Measurements from ENCODE around the gene GJA9.
A peak's percentile ranks its signal among the peaks of the same experiment; 100 is the strongest.
"Not testable (repeated sequence)": the region's sequence is repeated elsewhere in the genome, so short reads cannot be mapped to it uniquely, and the experiment has no call there.

The GJA9 gene

DNA sequence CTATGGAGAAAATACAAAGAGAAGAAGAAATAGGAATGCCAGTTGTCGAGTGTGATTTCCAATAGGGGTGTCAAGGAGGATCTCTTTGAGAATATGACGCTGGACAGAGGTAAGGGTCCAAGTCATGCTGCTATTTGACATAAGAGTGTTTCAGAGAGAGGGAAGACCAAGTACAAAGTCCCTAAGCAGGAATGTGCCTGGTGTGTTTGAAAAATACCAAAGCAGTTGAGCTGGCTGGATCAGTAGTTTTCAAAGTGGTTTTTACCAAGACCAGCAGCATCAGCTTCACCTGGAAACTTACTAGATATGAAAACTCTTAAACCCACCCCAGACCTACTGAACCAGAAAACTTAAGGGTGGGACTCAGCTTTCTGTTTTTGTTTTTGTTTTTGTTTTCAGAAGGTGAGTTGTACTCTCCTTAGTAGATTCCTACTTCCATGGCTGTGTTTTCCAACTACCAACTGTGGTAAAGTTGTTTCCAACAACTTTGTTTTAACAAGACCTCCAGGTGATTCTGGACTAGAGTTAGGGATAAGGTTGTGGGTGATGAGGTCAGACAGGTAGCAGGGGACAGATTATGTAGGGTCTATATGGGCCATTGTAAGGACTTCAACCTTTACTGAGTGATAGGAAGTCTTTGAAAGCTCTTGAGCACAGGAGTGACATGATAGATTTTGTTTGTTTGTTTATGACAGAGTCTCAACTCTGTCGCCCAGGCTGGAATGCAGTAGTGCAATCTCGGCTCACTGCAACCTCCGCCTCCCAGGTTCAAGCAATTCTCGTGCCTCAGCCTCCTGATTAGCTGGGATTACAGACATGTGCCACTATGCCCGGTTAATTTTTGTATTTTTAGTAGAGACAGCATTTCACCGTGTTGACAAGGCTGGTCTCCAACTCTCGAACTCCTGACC is 7.3 kb upstream of the GJA9 start:
- no peak for DNase-seq (ENCODE audit: low read depth, low spot score)
- H3K4me3 ChIP-seq (ENCODE audit: low read length), result no peak overlapping the region

DNA sequence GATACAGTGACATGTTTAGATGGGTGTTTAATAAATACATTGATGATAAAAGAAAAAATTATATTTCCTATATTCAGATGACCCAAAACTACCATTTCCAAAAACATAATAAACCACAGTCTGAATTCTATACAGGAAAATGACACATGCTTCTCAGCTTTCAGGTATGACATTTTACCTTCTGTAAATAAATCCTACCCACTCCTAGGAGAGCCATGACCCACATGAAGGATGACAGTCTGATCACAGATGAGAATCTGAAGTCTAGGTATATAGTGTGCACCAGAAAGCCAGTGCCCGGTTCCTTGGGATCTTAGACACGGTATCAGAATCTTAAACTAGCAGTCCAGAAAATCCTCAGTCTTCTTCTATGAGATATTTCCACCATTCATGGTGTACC is 3.7 kb upstream of the GJA9 start:
- H3K4me3 ChIP-seq (ENCODE audit: low read length), result no peak overlapping the region

DNA sequence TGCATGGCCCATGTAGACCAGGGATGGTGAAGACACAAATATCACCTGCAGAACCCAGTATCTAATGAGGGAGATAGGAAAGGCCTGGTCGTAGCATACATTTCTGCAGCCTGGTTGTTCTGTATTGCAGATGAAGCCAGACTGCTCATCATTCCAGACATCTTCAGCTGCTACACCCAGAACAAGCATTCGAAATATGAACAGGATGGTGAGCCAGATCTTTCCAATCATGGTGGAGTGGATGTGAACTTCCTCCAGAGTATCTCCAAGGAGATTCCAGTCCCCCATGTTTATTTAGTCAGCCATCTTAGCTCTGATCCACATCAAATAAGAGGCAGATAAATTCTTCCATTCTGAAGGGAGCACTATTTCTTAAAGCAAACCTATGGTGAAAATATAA is 5.6 kb downstream of the GJA9 start:
- no peak for DNase-seq (ENCODE audit: low read depth, low spot score)
- H3K4me3 ChIP-seq (ENCODE audit: low read length), result no peak overlapping the region

More for the DNA sequence above, 3.7 kb upstream of the GJA9 start:
- no peak for DNase-seq (ENCODE audit: low read depth, low spot score)

DNA sequence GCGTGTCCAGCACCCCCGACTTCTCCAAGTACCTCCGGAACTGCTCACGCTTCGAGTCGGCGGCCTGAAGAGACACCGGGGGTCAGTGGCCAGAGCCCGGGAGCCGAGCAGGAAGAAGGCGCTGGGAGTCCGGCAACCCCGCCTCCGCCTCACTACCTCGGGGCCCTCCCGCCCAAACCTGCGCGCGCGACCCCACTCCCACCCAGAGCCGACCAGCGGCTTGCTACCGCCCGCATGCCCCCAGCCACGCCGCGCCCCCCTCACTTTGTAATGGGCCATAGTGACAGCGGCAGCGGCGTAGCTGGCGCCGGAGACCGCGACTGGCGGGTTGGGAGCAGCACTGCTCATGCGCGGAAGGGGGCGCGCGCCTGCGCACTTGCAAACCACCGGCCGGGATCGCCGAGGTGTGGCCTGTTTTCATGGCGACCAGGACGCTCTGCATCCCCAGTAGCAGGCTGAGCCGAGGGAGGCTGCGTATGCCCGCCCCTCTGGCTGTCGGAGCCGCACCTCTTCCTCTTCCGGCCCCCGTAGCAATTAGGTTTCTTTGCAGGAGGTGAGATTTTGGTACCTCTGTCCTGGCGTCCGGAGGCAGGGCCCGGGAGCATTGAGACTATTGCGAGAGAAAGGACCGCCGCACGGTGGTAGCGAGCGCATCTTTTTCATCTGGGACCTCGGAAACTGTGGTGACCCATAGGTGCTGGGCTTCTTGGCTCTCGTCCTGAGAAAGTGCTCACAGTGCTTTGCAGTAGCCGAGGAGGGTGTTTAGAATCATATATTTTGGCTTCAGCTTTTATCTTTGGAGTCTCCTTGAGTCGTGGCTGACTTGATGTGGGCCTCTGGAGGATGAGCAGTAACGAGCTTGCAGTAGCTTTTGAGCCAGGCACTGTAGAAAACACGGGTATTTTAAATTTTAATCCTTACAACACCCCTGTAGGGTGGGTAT is 8.1 kb downstream of the GJA9 start, which contains the start of gene MYCBP:
Gene MYCBP, minus strand, starts transcription at position 322 of the 943 bp plus-strand sequence. Its CDS starts 43 bp downstream, at position 279.
- H3K4me3 ChIP-seq (ENCODE audit: low read length), result peak within 1 kb of the TSS; percentile 89
- peak; percentile 95 for DNase-seq (ENCODE audit: low read depth, low spot score)

DNA sequence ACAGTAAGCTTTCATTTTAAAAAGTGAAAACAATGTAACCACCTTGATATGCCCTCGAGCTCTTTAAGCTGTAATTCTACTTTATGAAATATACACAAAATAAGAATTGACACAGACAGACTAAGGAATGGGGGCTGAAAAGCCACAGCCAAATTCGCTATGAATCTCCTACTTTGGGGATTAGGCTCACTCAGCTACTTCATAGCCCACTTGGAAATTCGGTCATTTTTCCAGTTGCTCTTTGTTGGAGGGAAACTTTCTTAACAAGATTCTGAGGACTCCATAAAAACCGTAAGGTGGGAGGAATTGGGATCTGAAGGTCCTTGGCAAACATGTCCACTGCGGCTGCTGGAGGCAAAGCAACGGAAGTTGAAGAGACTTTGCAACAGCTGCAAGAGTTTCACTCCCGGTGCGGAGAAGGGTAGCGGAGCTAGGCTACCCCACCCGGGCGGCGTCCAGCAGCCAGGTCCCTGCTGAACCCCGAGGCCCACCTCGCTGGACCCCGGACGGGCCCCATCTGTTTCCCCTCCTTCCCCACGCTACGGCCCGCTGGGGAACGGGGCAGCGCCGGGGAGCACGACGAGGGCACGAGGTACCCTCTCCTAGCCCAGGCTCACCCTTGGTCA is 8.9 kb downstream of the GJA9 start:
- no peak for DNase-seq (ENCODE audit: low read depth, low spot score)
- H3K4me3 ChIP-seq (ENCODE audit: low read length), result peak overlapping the region; percentile 89

DNA sequence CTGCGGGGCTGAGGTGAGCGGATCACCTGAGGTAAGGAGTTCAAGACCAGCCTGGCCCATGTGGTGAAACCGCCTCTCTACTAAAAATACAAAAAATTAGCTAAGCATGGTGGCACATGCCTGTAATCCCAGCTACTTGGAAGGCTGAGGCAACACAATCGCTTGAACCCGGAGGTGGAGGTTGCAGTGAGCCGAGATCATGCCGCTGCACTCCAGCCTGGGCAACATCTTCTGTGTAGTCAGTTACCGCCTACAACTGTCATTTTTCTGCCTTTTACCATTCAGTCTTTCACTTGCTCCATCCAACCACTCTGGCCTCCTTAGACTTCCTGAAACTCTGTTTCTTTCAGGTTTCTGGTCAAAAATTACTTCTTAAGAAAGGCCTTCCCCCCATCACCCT is 10.4 kb downstream of the GJA9 start:
- DNase-seq (ENCODE audit: low read depth, low spot score), result no peak

DNA sequence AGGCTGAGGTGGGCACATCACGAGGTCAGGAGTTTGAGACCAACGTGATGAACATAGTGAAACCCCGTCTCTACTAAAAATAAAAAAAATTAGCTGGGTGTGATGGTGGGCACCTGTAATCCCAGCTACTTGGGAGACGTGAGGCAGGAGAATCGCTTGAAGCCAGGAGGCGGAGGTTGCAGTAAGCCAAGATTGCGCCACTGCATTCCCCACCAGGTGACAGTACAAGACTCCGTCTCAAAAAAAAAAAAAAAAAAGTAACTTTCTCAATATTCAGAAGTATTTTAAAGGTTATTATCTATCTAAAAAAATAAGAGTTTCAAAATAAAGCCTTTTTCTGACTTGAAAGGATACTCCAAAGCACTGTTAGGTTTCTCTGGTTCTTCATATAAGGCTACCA is 14.2 kb downstream of the GJA9 start:
- H3K4me3 ChIP-seq (ENCODE audit: low read length), result no peak overlapping the region
- no peak for DNase-seq (ENCODE audit: low read depth, low spot score)

More for the DNA sequence above, 10.4 kb downstream of the GJA9 start:
- no peak overlapping the region for H3K4me3 ChIP-seq (ENCODE audit: low read length)

DNA sequence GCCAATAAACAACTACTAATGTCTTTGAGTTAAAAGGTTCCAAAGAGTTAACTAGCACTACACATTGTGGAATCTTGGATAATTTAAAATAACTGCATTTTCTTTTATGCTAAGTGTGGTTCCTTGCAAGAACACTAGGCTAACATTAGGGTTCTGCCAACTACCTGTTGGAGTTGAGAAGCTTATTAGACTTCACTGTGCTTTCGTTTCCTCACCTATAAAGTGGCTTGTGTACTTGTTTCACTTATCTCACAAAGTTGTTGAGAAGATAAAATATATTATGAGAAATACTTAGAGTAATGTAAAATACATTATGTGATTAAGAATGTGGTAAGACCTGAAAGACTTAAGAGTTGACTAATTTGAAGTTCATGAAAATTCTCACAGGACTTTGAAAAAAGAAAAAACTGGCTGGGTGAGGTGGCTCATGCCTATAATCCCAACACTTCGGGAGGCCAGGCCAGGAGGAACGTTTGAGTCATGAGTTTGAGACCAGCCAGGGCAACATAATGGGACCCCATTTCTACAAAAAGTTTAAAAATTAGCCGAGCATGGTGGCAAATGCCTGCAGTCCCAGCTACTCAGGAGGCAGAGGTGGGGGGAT is 16.2 kb downstream of the GJA9 start:
- no peak overlapping the region for H3K4me3 ChIP-seq (ENCODE audit: low read length)
- DNase-seq (ENCODE audit: low read depth, low spot score), result no peak

DNA sequence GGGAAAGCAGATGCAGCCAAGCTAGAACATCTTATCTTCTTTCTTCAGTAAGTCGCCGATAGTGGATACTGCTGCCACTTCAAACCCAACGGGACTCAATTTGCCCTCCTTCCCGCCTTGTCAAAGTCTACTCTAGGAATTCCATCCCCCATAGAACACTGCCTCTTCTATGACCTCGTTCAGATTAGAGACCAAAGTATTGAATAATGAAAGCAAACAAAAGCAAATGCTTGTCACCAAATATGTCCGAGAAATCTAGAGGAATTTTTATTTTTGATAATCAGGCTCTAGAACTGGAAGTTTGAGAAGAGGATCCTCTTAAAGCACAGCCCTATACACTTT is 21.0 kb downstream of the GJA9 start:
- H3K4me3 ChIP-seq (ENCODE audit: low read length), result peak overlapping the region; percentile 90
- DNase-seq (ENCODE audit: low read depth, low spot score), result no peak

DNA sequence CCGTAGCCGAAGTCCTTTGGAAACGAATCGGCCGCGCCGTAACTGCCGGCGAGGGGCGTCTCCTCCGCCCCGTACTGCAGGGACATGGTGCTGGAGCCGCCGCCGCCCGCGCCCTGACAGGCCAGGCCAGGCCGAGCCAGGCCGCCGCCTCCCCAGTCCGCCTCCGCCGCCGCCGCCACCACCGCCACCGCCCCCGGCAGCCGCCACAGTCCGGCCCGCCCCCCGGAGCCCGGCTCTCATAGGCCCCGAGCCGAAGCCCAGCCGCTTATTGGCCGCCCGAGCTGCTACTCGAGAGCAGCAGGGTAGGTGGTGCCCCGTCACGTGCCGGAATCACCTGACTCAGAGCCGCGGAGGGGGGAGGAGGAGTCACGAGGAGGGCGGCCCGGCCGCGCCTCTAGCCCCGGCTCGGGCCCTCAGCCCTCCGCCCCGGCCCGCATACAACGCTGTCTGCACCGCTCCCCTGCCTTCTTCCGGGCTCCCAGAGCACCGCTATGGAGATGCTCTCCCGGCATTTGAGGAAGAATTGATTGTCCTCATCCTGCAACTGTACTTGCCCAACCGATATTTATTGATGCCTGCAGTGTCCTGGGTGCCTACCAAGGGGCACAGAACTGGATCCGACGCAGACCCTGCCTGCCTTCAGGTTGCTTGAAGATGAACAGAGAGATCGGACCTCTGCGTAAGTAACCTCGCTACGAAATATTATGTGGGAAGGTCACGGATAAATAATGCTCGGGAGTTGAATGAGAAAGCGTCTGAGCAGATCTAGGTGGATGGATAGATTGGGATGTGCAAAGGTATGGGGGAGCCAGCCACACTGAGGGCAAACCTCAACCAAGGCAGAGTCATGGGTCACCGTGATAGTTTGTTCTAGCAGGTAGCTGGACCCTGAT is 21.6 kb downstream of the GJA9 start, which contains the start of gene RRAGC:
Gene RRAGC, minus strand, starts transcription at position 212 of the 893 bp plus-strand sequence. Its CDS starts 126 bp downstream, at position 86.
- DNase-seq (ENCODE audit: low read depth, low spot score), result peak; percentile 91
- peak within 1 kb of the TSS; percentile 90 for H3K4me3 ChIP-seq (ENCODE audit: low read length)

DNA sequence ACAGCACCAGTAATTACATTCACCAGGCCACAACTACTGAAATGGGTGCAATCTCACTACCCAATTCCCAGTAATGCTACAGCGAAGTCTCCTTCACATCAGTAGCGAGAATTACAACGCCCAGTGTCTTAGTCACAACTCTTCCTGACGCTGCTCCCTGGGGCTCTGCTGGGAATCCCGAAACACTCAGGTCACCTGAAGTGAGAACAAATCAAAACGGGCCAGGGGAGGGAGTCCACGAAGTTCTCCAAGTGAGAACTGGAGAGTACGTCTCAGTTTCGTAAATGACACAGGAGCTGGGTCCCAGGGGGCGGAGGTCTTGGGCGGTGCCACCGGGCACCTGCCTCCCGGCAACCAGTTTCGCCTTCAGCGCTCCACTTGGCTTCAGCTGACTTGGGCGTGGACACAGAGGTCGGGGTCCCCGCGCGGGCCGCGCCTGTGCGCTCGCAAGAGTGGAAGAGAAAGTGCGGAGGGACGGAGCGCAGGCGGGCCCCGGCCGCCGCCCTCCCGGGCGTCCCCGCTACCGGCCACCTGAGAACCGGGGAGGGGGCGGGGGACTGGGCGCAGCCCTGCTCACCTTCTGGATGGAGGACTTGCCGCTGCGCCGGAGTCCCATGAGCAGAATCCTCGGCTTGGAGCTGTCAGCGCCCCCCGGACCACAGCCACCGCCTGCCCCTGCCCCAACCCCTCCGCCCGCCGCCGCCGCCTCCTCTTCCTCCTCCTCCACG is 22.4 kb downstream of the GJA9 start:
- DNase-seq (ENCODE audit: low read depth, low spot score), result no peak
- H3K4me3 ChIP-seq (ENCODE audit: low read length), result peak overlapping the region; percentile 73

DNA sequence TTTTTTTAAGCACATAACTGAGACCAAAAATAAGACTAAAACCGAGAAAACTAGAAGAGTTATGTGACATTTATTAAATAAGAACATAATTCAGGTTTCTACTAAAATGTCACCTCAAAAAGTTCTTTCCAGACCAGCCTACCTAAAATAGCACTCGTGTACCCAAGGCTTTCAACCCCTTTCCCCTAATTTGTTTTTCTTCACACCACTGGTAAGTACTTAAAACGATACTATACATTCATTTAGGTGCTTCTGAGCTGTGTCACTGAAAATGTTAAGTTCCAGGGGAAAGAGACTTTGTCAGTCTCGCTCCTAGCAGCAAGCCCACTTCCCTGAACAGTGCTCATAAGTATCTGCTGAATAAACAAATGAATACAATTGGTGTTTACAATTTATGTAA is 28.6 kb downstream of the GJA9 start:
- no peak overlapping the region for H3K4me3 ChIP-seq (ENCODE audit: low read length)
- DNase-seq (ENCODE audit: low read depth, low spot score), result no peak

DNA sequence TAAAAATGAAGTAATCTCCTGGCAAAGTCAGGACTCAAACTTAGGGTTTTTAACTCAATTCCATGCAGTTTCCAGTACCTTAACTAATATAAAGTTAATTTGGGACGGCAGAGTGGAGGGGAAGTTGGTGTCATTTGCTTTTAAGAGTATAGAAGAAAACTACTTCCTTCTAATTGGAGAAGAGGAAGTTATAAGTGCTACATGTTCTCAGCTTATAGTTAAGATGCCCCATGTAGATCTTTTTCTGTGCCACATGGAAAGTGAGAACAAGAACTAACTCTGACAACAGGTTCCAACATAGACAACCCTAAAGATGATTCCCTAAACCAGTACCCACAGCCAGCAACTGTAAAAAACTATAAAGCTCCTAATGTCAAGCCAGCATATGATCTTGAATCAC is 33.3 kb downstream of the GJA9 start:
- no peak for DNase-seq (ENCODE audit: low read depth, low spot score)
- no peak overlapping the region for H3K4me3 ChIP-seq (ENCODE audit: low read length)

DNA sequence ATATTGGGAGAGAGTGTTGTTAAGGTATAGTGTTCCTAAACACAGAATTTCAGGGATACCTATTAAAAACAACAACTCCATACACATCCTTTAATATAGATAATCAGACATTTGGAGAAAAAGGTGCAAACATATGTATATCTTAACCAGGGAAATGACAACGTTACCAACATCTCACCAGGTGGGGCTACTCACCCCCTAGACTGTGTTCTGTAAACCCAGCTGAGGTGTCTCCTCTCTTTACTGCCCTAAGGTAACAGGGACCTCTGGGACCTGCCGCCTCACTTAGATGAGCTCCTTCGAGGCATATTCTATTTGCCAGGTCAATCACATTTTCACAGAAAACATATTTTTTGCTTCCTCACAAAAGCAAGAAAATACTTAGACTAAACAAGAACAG is 35.2 kb downstream of the GJA9 start:
- no peak overlapping the region for H3K4me3 ChIP-seq (ENCODE audit: low read length)
- DNase-seq (ENCODE audit: low read depth, low spot score), result no peak

DNA sequence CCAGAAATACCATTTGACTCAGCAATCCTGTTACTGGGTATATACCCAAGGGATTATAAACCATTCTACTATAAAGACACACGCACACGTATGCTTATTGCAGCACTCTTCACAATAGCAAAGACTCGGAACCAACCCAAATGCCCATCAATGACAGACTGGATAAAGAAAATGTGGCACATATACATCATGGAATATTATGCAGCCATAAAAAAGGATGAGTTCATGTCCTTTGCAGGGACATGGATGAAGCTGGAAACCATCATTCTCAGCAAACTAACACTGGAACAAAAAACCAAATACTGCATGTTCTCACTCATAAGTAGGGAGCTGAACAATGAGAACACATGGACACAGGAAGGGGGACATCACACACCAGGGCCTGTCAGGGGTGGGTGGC is 36.3 kb downstream of the GJA9 start:
- H3K4me3 ChIP-seq (ENCODE audit: low read length); DNase-seq (ENCODE audit: low read depth, low spot score): not testable (repeated sequence)

DNA sequence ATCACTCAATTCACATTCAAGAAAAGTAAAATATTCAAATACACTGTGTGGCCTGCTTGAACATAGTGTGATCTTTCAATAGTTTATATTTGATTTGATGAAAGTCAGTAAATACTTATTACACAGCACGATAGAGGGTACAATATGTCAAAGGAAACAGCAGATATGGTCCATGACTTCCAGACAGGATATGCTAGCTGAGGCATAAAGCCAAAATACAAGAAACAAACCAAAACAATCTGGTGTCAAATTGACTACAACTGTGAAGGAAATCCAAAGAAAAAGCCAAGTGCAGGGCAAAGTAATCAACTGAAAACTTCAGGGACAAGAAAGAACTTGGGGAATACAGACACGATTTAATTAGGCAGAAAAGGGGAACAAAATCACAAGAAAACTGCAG is 41.1 kb downstream of the GJA9 start:
- H3K4me3 ChIP-seq (ENCODE audit: low read length), result no peak overlapping the region

DNA sequence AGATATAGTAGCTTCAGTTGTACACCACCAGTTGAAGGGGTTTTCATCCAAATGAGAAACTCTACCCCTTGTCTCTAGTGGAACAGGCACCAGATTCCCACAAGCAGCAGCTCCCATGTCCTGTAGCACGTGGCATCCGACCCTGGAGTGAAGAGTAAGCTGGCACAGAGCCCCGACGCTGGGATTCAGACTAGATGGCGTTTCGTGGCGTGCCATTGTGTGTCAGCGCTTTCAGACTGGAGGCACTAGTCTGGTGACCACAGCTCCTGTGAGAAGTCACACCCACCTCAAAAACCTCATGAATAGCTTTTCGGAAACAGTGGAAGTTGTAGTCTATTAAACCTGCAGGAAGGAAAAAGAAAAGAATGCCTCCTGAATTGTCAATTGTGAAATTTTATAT is 42.0 kb downstream of the GJA9 start:
- no peak overlapping the region for H3K4me3 ChIP-seq (ENCODE audit: low read length)
- DNase-seq (ENCODE audit: low read depth, low spot score), result no peak

More for the DNA sequence above, 41.1 kb downstream of the GJA9 start:
- no peak for DNase-seq (ENCODE audit: low read depth, low spot score)

Data from Jurkat, Clone E6-1 (cell line).